HepG2 (cell line): ENCODE results near the gene METTL26. TPM values are rescaled to one million over a fixed set of nuclear protein-coding genes. Genes with fewer than 3 reads are reported as not detected.

Experiments used
- ATAC-seq: fragments of 200-7000 bp; cut with Tn5 transposase; 3 replicates; pipeline ENCODE4 v1.9.1; 2020; ENCODE audit warnings: mild to moderate bottlenecking, moderate library complexity
- BruUV-seq: library from RNA; stranded (reverse); fragments of 400-500 nt; replicated peaks from 2 replicates; lab custom pipeline; 2021; lab: Mats Ljungman, UMichigan
- CTCF ChIA-PET: fragments of 300-600 bp; formaldehyde crosslinking; extraction: SDS; loops from one replicate; lab custom pipeline; 2021; ENCODE audit warnings: low total read pairs, inconsistent platforms, low intra/inter-chr PET ratio; lab: Yijun Ruan, JAX
- POLR2A ChIA-PET: fragments of 350-600 bp; sonication (Branson Sonifier 250); formaldehyde crosslinking; loops from one replicate; lab custom pipeline; 2020; ENCODE audit warnings: antibody characterized with exemption, inconsistent platforms; lab: Yijun Ruan, JAX
- DNase-seq: peaks from one replicate; pipeline ENCODE4 v3.0.0-alpha.2; 2015; ENCODE audit warnings: low spot score
- FAIRE-seq: peaks from 3 replicates; lab custom pipeline; 2011; peaks lifted over from hg19 to GRCh38; lab: Jason Lieb, UNC
- H2AFZ ChIP-seq: one replicate; pipeline ENCODE4 v1.6.1; 2011; ENCODE audit warnings: low read length, inconsistent platforms
- H3K27ac ChIP-seq: fragments of 300-600 bp; 3 replicates; pipeline ENCODE4 v1.8.0; 2011; ENCODE audit warnings: mixed run types, mild to moderate bottlenecking, mixed read lengths, low read length, inconsistent platforms; ENCODE audit not compliant: insufficient read depth; ENCODE audit errors: extremely low read length
- H3K27me3 ChIP-seq, 2 experiments: fragments of 200-600 bp in 1 of 2; 2 replicates in 1 of 2; 3 replicates in 1 of 2; pipeline versions ENCODE4 v1.6.0 to v1.8.0; 2011; ENCODE audit warnings: low read length in 2 of 2, mild to moderate bottlenecking in 2 of 2, moderate library complexity in 2 of 2, inconsistent platforms in 1 of 2; ENCODE audit not compliant: insufficient read depth in 2 of 2, control insufficient read depth in 1 of 2
- H3K36me3 ChIP-seq, 2 experiments: fragments of 200-600 bp in 1 of 2; replicated peaks in 1 of 2; 2 replicates in 1 of 2; 3 replicates in 1 of 2; pipeline versions ENCODE4 v1.5.1 to v1.8.0; 2011; ENCODE audit warnings: low read length in 2 of 2, inconsistent platforms in 1 of 2; ENCODE audit not compliant: insufficient read depth in 2 of 2, control insufficient read depth in 1 of 2
- H3K4me1 ChIP-seq: 2 replicates; pipeline ENCODE4 v1.5.1; 2012; ENCODE audit warnings: low read length, inconsistent platforms; ENCODE audit not compliant: insufficient read depth
- H3K4me2 ChIP-seq: 2 replicates; pipeline ENCODE4 v1.6.0; 2011; ENCODE audit warnings: low read depth, low read length, inconsistent platforms
- H3K4me3 ChIP-seq, 3 experiments: fragments of 200-600 bp in 1 of 3; sonication (generic), shearing (Covaris generic) in 1 of 3; replicated peaks in 1 of 3; 2 replicates each; pipeline ENCODE4 v1.5.1; 2011 to 2016; ENCODE audit warnings: low read length in 3 of 3, inconsistent platforms in 2 of 3, low read depth in 2 of 3, mild to moderate bottlenecking in 2 of 3, control low read depth in 1 of 3, mixed read lengths in 1 of 3; ENCODE audit not compliant: insufficient read depth in 1 of 3
- H3K79me2 ChIP-seq: one replicate; pipeline ENCODE4 v1.6.1; 2011; ENCODE audit warnings: low read length, inconsistent platforms; ENCODE audit not compliant: insufficient read depth
- H3K9ac ChIP-seq: 2 replicates; pipeline ENCODE4 v1.6.0; 2011; ENCODE audit warnings: mild to moderate bottlenecking, low read depth, low read length, inconsistent platforms; ENCODE audit not compliant: insufficient read depth
- H3K9me3 ChIP-seq: 2 replicates; pipeline ENCODE4 v1.5.1; 2012; ENCODE audit warnings: mild to moderate bottlenecking, low read length
- H4K20me1 ChIP-seq: 2 replicates; pipeline ENCODE4 v1.6.0; 2011; ENCODE audit warnings: inconsistent platforms, mild to moderate bottlenecking, low read length, moderate library complexity; ENCODE audit not compliant: insufficient read depth
- AGO1 ChIP-seq: fragments of 200-400 bp; formaldehyde crosslinking; IDR thresholded peaks from 2 replicates; pipeline ENCODE4 v1.6.1; 2017; ENCODE audit warnings: mild to moderate bottlenecking, low read depth, low read length, moderate library complexity; ENCODE audit not compliant: poor library complexity, severe bottlenecking
- AGO2 ChIP-seq: fragments of 200-400 bp; formaldehyde crosslinking; optimal IDR thresholded peaks from 2 replicates; pipeline ENCODE3; 2017; ENCODE audit warnings: mild to moderate bottlenecking, low read depth, low read length, moderate library complexity
- AKAP8 ChIP-seq: sonication (generic); formaldehyde crosslinking; IDR thresholded peaks from 2 replicates; pipeline ENCODE4 v1.5.1; 2020; ENCODE audit warnings: mild to moderate bottlenecking, missing genetic modification reagents
- ARHGAP35 ChIP-seq: sonication (generic); formaldehyde crosslinking; IDR thresholded peaks from 2 replicates; pipeline ENCODE4 v1.9.0; 2022; ENCODE audit warnings: mild to moderate bottlenecking, inconsistent platforms, moderate library complexity, missing genetic modification reagents, borderline replicate concordance
- ATAD3A ChIP-seq: sonication (generic); formaldehyde crosslinking; IDR thresholded peaks from 2 replicates; pipeline ENCODE4 v1.4.0; 2020; ENCODE audit warnings: missing genetic modification reagents
- CHD2 ChIP-seq: IDR thresholded peaks from 2 replicates; pipeline ENCODE4 v1.6.1; 2011; ENCODE audit warnings: low read depth, low read length, improper control_type of control experiment
- FOXM1 ChIP-seq: sonication (generic); formaldehyde crosslinking; IDR thresholded peaks from 2 replicates; pipeline ENCODE4 v1.5.0; 2020; ENCODE audit warnings: missing genetic modification reagents
- NFE2L1 ChIP-seq: sonication (generic); formaldehyde crosslinking; IDR thresholded peaks from 2 replicates; pipeline ENCODE4 v1.4.0; 2020; ENCODE audit warnings: missing genetic modification reagents, mild to moderate bottlenecking, borderline replicate concordance
- POGK ChIP-seq: sonication (generic); formaldehyde crosslinking; conservative IDR thresholded peaks from 2 replicates; pipeline ENCODE4 v1.8.0; 2022; ENCODE audit warnings: mild to moderate bottlenecking, moderate library complexity, missing genetic modification reagents
- POLR2A ChIP-seq, 2 experiments: IDR thresholded peaks; 2 replicates each; pipeline ENCODE4 v1.6.1; 2011; ENCODE audit warnings: low read depth in 2 of 2, low read length in 2 of 2, mild to moderate bottlenecking in 1 of 2, moderate library complexity in 1 of 2; ENCODE audit not compliant: insufficient read depth in 1 of 2
- POLR2G ChIP-seq: fragments of 200-400 bp; formaldehyde crosslinking; IDR thresholded peaks from 2 replicates; pipeline ENCODE4 v1.6.1; 2018; ENCODE audit warnings: mild to moderate bottlenecking, low read depth, low read length, moderate library complexity
- RBM22 ChIP-seq: fragments of 200-400 bp; formaldehyde crosslinking; optimal IDR thresholded peaks from 2 replicates; pipeline ENCODE3; 2017; ENCODE audit warnings: mild to moderate bottlenecking, low read length, moderate library complexity
- RFXAP ChIP-seq: sonication (generic); formaldehyde crosslinking; IDR thresholded peaks from 2 replicates; pipeline ENCODE4 v1.4.0; 2020; ENCODE audit warnings: missing genetic modification reagents, borderline replicate concordance
- RXRA ChIP-seq: sonication (generic); formaldehyde crosslinking; IDR thresholded peaks from 2 replicates; pipeline ENCODE4 v1.5.1; 2020; ENCODE audit warnings: missing genetic modification reagents
- SMC3 ChIP-seq: IDR thresholded peaks from 2 replicates; pipeline ENCODE4 v1.6.1; 2011; ENCODE audit warnings: low read length, improper control_type of control experiment
- SSRP1 ChIP-seq: IDR thresholded peaks from 2 replicates; pipeline ENCODE4 v1.6.1; 2016; ENCODE audit warnings: control low read depth
- TAF1 ChIP-seq: sonication (generic); formaldehyde crosslinking; IDR thresholded peaks from 2 replicates; pipeline ENCODE4 v1.4.0; 2020; ENCODE audit warnings: missing genetic modification reagents
- XBP1 ChIP-seq: sonication (generic); formaldehyde crosslinking; IDR thresholded peaks from 2 replicates; pipeline ENCODE4 v1.5.0; 2020; ENCODE audit warnings: missing genetic modification reagents
- ZBTB7B ChIP-seq: sonication (generic); formaldehyde crosslinking; IDR thresholded peaks from 2 replicates; pipeline ENCODE4 v1.4.0; 2020; ENCODE audit warnings: missing genetic modification reagents
- ZNF232 ChIP-seq: sonication (generic); formaldehyde crosslinking; IDR thresholded peaks from 2 replicates; pipeline ENCODE4 v1.4.0; 2020; ENCODE audit warnings: missing genetic modification reagents, borderline replicate concordance
- ZNF263 ChIP-seq: sonication (generic); formaldehyde crosslinking; IDR thresholded peaks from 2 replicates; pipeline ENCODE4 v1.4.0; 2020; ENCODE audit warnings: missing genetic modification reagents
- ZNF740 ChIP-seq: sonication (generic); formaldehyde crosslinking; IDR thresholded peaks from 2 replicates; pipeline ENCODE4 v1.4.0; 2020; ENCODE audit warnings: missing genetic modification reagents
- ZNF746 ChIP-seq: sonication (generic); formaldehyde crosslinking; IDR thresholded peaks from 2 replicates; pipeline ENCODE4 v1.8.0; 2022; ENCODE audit warnings: mild to moderate bottlenecking, missing genetic modification reagents
- ZSCAN20 ChIP-seq: sonication (generic); formaldehyde crosslinking; IDR thresholded peaks from 2 replicates; pipeline ENCODE4 v1.4.0; 2020; ENCODE audit warnings: missing genetic modification reagents, mild to moderate bottlenecking, borderline replicate concordance
- WGBS: methylation state at CpG from one replicate; pipeline ENCODE4 v1.1.6; 2017; ENCODE audit warnings: low lambda C conversion rate; 5-methylcytosine and 5-hydroxymethylcytosine counted together
- in situ Hi-C: cut with HindIII; loops from 2 replicates; pipeline ENCODE4 v1.10.0; 2017; ENCODE audit warnings: low pct_unique_long_range_greater_than_20kb; ENCODE audit not compliant: extremely low pct_ligation_motif_present
- intact Hi-C: fragments of 100-400 bp; cut with micrococcal nuclease; formaldehyde crosslinking; loops from one replicate; pipeline ENCODE4 v1.10.0; 2022; ENCODE audit not compliant: unreplicated experiment
- polyA plus RNA-seq, 8 experiments: library from polyadenylated mRNA; depleted of rRNA in 3 of 8; stranded (reverse) in 7 of 8; unstranded in 1 of 8; fragments of >200 nt; fragmentation: Illumina TruSeq in 4 of 8; extraction: Trizol in 4 of 8; gene quantifications; 2 replicates each; pipeline versions ENCODE4 v1.2.1 to v1.2.3, GENCODE V29; 2011 to 2016; ENCODE audit warnings: low read depth in 4 of 8, missing spikeins in 1 of 8, mixed read lengths in 1 of 8; ENCODE audit not compliant: insufficient read depth in 1 of 8
- total RNA-seq, 5 experiments: library from RNA; depleted of rRNA; stranded (reverse); fragments of >200 nt; fragmentation: Illumina TruSeq; extraction: Trizol; gene quantifications; 2 replicates each; pipeline ENCODE4 v1.2.3, GENCODE V29; 2016; ENCODE audit warnings: low read depth in 1 of 5

The METTL26 gene
- total and polyA plus RNA-seq, 2 of the 13 experiments (the other 11 are each of a cell fraction or from before 2014, with no cell fraction given): 65.5 to 70.1 TPM

- Histone ChIP-seq H3K27me3 (no peaks in the 10 kb centered on the region), H3K79me2 (peaks cover 25% of the 10 kb centered on the region), H3K27ac (no peak overlapping the region), H3K36me3 (no peaks in the 10 kb centered on the region), H4K20me1 (peaks cover 14% of the 10 kb centered on the region; the same call in 1 of the 2 replicates), H3K4me1 (peaks cover 47% of the 10 kb centered on the region), H2AFZ (no peak overlapping the region), H3K9me3 (no peaks in the 10 kb centered on the region), H3K4me3 (0 out of 6 replicates have a peak overlapping the region, but pooled peaks of 1 of the 3 experiments have one; percentile 19), H3K9ac (no peak overlapping the region), H3K4me2 (peak overlapping the region; percentile 95)
- no peak for DNase-seq
- intact Hi-C loops (loop anchor here (10.0 kb wide), 1 partner anchor 58 kb away; the partner anchor contains the start of genes MCRIP2 and WDR90), in situ Hi-C loops (no loop called here)
- no peak for FAIRE-seq
- WGBS: 85% methylated on average over 7 of the region's 14 CpGs
- no TSS peak for BruUV-seq
- ChIA-PET POLR2A (interaction anchor here (1.0 kb wide), 2 partner anchors 28 to 42 kb away, joined by 3 read pairs; no protein-coding TSS in a partner anchor), CTCF (no interaction called here)
- ATAC-seq: no peak
- TF ChIP-seq ARHGAP35 (CRISPR knock-in tag) (0 out of 2 replicates have a peak, but pooled peaks have one; percentile 22), POLR2A (IDR thresholded peaks at IDR 0.05; ENCODE audit: insufficient read depth in 1 of 2, low read depth in 2 of 2, low read length in 2 of 2) (peak; percentile 25 to 67; a peak in 2 of 4 replicates), ZSCAN20 (CRISPR knock-in tag) (no peak), ZNF263 (CRISPR knock-in tag) (0 out of 2 replicates have a peak, but pooled peaks have one; percentile 23), TAF1 (0 out of 2 replicates have a peak, but pooled peaks have one; percentile 26), RXRA (CRISPR knock-in tag) (0 out of 2 replicates have a peak, but pooled peaks have one; percentile 21), ZNF740 (peak; percentile 74), CHD2 (no peak), ZBTB7B (CRISPR knock-in tag) (0 out of 2 replicates have a peak, but pooled peaks have one; percentile 20), SSRP1 (CRISPR knock-in tag) (0 out of 2 replicates have a peak, but pooled peaks have one; percentile 17), AKAP8 (peak; percentile 59), SMC3 (no peak), RFXAP (CRISPR knock-in tag) (no peak), RBM22 (peak; percentile 61), ATAD3A (CRISPR knock-in tag) (no peak), ZNF746 (CRISPR knock-in tag) (0 out of 2 replicates have a peak, but pooled peaks have one; percentile 9), POLR2G (peak; percentile 39), POGK (CRISPR knock-in tag) (peak; percentile 41; the same call in 1 of the 2 replicates), AGO1 (peak; percentile 95), NFE2L1 (CRISPR knock-in tag) (0 out of 2 replicates have a peak, but pooled peaks have one; percentile 40), XBP1 (no peak), FOXM1 (CRISPR knock-in tag) (no peak), ZNF232 (no peak), AGO2 (peak; percentile 92)
These were observed 49.2 kb downstream of the METTL26 start for GRCh38 chr16:586645-587590.
